T follicular helper cell (primary cell): Measurements from ENCODE around the gene RTN4RL1.

Source experiments
- DNase-seq: peaks from one replicate; pipeline ENCODE4 v3.0.0-alpha.2; 2020; ENCODE audit warnings: low read depth

The RTN4RL1 gene

GRCh38 chr17:1948517-1948825 is 76.7 kb downstream of the RTN4RL1 start:
- no peak for DNase-seq

- DNase-seq = no peak
Measured at GRCh38 chr17:1947743-1948516, 77.2 kb downstream of the RTN4RL1 start.

DNA sequence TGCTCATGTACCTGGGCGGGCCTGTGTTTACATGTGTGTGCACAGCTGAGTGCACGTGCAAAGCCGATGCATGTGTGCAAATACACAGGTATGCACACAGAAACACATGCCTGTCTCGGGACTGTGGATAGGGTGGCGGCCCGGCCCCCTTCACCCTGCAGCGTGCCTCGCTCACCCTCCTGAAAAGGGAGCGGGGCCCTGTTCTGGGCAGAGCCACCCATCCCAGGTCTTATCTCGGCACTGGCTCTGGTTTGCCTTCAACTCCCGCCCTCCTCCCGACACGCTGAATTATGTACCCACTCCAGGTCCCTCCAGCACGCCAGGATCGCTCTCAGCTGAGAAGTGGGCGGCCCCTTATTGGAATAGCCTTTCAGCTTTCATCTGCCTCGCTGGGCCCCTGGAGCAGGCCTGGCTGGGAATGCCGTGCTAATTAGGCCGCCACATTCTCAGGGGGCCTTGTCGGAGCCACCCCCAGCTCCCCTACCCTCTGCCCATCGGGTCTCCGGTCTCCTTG is 77.8 kb downstream of the RTN4RL1 start:
- no peak for DNase-seq

- no peak for DNase-seq
Measured at GRCh38 chr17:1946021-1946932, 78.9 kb downstream of the RTN4RL1 start.

DNA sequence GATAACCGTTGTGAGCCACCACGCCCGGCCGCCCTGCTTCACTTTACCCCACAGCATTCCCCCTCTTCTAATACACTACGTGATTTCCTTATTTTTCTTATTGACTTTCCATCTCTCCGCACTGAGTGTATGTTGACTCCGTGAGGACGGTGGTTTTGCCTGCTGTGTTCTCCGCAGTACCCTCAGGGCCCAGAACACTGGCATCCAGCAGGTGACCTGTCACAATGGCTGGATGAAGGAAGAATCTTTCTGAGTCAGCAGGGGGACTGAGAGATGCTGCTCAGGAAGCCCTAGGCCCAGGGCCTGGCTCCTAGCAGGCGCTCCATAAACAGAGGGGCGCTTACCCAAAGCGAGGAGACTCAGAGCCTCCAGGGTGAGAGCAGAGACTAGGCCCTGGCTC is 79.5 kb downstream of the RTN4RL1 start:
- DNase-seq = no peak

DNA sequence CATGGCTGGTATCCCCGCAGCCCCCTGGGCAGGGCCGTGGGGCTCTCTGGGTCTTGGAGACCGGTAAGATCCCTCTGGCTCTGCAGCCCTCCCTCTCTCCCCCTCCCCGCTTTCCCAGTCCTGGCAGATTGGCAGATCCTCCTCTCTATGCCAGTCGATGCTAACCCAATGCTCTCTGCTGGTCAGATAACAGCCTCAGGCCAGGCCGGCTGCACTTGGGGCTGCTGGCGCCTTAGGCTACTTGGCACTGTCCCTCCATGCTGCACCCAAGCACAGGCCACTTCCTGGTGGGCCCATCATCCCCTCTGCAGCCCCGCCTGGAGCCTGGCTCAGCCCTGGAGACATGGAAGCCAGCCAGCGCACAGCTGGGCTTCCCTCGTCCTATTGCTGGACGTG is 81.7 kb downstream of the RTN4RL1 start:
- DNase-seq = no peak

DNA sequence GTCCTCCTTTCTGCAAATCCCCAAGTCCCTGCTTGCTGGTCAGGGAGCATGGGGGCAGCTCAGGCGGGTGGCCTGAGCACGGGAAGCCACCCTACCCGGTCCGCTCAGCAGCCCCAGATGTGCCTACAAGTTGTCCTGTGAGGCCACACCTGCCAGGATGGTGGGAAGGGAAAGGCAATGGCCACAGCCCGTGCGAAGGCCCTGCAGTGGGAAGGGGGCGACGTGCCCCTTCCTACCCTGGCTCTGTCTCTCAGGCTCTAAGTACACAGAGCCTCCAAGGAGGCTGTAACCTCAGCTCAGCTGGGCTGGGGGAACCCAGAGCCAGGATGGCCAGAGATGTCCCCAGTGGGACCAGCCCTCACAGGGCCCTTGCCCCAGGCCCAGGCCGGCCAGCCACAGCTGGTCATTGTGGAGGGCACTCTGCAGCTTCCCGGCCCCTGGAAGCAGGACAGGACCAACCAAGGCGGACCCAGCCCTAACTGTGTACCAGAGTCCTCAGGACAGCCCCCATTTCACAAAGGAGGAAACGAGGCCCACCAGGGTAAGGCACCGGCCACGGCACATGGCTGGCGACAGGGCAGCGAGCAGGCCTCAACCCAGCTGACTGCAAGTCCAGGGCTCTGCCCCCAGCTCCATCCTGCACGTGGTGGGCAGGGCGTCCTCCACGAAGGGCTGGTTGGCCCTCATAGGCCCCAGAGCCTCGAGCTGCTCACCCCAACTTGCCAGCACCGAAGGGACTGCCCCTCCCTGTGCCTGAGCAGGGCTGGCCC is 82.3 kb downstream of the RTN4RL1 start:
- no peak for DNase-seq

DNA sequence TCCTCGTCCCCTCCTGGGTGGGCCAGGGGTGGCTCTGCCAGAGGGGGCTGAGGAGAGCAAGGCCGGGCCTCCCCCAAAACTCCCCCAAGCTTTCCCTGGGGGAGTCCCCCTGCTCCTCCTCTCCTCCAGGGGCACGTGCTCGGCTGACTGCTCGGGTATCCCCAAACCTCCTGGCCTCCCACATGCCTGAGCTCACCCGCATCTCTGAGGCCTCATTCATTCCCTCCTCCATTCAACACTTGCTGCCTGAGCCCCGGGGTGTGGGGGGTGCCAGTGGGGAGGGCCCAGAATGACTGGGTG is 83.1 kb downstream of the RTN4RL1 start:
- DNase-seq = no peak

DNA sequence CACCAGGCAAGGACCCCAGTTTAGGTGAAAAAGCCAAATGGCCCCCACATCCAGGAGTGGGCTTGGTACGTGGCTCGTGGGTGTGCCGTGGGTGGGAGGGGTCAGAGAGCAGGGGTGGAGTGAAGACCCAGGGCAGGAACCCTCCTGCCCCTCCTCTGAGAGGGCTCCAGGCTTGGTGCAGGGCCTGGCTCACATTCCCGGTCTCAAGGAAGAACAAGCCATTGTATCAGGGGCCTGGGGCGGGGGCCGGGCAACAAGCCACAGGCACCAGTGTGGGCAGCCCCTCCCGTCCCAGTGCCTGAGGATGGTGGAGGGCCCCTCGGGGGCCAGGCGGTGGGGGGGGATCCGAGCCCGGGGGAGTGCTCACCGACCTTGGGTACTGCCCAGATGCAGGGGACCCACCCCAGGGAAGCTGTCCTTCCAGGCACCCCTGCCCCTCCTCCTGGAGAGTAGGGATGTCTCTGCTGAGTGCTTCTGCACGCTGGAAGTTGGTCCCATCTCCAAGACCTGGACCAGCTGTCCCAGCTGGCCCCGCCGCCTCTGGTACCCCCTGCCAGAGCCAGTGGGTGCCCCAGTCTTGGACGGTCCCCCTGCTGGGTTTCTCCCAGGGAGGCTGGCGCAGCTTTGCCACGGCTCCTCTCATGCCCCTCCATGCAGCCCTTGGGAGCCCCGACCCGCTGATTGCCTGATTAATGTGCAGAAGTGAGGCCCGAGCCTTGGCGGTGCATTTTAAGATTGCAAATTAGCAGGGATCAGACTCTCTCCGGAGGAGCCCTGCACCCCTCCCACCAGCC is 83.7 kb downstream of the RTN4RL1 start:
- no peak for DNase-seq

DNA sequence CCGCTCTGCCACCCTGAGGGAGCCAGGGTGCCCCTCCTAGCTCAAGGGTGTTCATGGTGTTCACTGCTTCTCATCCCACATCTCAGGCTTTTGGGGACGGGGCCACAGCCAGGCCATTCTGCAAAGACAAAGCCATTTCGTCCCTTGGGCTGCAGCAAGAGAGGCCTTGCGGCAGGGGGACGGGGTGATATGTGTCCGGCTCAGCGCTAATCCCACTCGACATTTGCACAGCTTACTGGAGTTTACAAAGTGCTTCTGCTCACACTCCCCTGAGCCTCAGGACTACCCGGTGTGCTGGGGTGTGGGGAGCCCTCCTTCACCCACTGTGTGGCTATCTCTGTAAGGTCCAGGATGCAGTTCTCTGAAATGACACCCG is 84.3 kb downstream of the RTN4RL1 start:
- DNase-seq = no peak

DNA sequence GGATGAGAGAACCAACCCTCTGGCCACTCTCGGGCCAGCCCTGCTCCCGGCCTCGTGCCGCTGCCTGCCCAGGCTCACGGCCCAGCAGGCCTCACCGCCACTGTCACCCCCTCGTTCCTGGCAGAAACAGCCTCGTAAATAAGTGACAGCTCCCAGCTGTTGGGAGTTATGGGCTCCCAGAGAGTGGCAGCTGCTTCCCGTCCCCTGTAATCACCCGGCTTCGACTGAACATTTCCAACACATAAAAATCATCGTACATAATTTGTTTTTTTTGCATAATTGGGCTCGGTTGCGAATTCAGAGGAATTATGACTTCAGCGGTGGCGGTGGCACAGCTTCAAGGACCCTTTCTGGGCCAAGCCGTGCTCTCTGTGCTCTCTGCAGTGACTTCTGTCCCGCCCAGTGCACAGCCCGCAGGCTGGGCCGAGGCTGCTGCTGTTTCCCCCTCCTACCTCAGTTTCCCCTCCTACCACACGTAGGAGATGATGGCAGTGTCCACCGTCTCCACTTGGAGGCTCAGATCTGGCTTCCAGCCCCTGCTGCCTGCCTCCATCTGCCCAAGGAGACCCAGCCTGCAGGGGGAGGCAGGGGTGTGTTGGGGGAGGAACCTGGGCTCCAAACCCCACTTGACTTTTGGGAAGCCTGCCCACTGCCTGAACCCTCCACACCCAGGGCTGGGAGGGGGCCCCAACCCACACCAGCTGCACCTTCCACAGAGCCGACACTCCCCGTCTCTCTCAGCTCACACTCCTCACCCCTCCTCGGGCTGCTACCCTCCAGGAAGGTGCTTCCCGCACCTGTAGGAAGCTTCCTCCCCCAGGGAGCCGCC is 84.9 kb downstream of the RTN4RL1 start:
- no peak for DNase-seq

GRCh38 chr17:1937461-1937860 is 87.7 kb downstream of the RTN4RL1 start:
- no peak for DNase-seq

DNA sequence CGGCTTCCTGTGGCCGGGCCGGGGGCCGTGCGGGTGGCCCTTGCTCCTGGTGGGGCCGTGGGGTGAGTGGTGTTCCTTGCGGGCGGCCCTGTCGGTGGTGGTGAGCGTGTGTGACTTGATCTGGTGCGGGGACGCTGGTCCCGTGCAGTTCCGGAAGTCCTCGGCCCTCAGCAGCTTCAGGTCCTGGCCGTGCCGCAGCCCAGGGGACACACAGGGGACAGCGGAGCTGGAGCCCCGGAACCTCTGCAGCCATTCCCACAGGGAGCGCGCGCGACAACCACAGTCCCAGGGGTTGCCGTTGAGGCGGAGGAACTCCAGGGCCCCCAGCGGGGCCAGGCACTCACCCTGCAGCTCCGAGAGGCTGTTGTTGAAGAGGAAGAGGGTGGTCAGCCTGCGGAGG is 88.4 kb downstream of the RTN4RL1 start:
- DNase-seq = no peak

- DNase-seq = no peak
Measured at GRCh38 chr17:1934901-1935300, 90.2 kb downstream of the RTN4RL1 start.

GRCh38 chr17:1933875-1934715 is 91.0 kb downstream of the RTN4RL1 start:
- DNase-seq = no peak

- no peak for DNase-seq
Measured at GRCh38 chr17:1931844-1932579, 93.1 kb downstream of the RTN4RL1 start.

- no peak for DNase-seq
Measured at GRCh38 chr17:1930337-1930645, 94.8 kb downstream of the RTN4RL1 start.

DNA sequence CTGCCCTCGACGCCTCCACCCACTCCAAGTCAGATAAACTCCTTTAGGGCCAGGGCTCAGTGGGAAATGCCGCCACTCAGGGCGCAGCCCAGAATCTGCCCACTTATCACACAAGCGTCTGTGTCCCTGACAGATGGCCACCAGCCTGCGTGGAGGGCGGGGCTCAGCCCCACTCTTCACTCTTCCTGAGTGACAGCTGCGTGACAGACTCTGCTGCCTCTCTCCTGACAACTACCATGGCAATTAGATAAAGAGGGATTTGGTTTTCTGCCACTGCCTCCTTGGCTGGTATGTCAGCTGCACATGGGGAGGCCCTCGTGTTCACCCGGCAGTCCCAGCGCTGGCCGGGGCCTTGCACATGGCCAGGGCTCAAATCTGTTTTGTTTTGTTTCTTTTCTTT is 96.2 kb downstream of the RTN4RL1 start:
- no peak for DNase-seq

DNA sequence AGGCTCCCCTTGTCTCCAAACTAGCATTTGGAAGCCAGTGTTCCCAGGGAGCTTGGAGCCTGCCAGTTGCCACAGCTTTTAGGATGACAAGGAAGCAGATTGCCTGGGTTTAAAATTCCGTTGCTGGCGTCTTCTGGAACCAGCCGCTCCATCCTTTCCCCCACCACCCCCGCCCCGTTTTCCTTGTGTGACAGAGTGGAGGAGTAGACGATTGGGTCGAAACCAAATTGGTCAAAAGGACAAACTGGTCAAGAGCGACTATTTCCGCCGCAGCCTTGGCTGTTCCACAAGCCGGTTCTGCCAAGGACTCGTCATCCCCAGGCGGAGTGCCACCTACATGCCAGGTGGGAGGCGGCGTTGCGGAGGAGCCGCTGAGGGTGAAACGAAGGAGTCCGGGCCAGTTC is 104.2 kb downstream of the RTN4RL1 start:
- DNase-seq = no peak
